ENCODE results near the gene SSTR5.

GRCh38 chr16:1117176-1117900 lies 44.8 kb downstream of the SSTR5 start:
- TF ChIP-seq CTCF (IDR thresholded peaks at IDR 0.05; ENCODE audit: low read length), result no peak
- no peak for TF ChIP-seq EZH2phosphoT487 (IDR thresholded peaks at IDR 0.05; ENCODE audit: low read length)
